HG03025 (cell line): Measurements from ENCODE around the gene FDPS.
"Not testable (repeated sequence)": the region's sequence is repeated elsewhere in the genome, so short reads cannot be mapped to it uniquely, and the experiment has no call there.

Experiments used
- ATAC-seq: cut with Tn5 transposase; IDR thresholded peaks from one replicate; pipeline ENCODE4 v1.9.1; 2021; ENCODE audit warnings: mild to moderate bottlenecking, moderate library complexity; ENCODE audit not compliant: unreplicated experiment, low FRiP score

The FDPS gene

GRCh38 chr1:155285063-155285462, 23.6 kb upstream of the FDPS start:
- no peak for ATAC-seq

GRCh38 chr1:155285631-155286044, 23.0 kb upstream of the FDPS start:
- ATAC-seq, result no peak

- no peak for ATAC-seq
Observed at GRCh38 chr1:155286544-155286943, 22.1 kb upstream of the FDPS start.

GRCh38 chr1:155287987-155288543, 20.6 kb upstream of the FDPS start:
- ATAC-seq, result no peak

DNA sequence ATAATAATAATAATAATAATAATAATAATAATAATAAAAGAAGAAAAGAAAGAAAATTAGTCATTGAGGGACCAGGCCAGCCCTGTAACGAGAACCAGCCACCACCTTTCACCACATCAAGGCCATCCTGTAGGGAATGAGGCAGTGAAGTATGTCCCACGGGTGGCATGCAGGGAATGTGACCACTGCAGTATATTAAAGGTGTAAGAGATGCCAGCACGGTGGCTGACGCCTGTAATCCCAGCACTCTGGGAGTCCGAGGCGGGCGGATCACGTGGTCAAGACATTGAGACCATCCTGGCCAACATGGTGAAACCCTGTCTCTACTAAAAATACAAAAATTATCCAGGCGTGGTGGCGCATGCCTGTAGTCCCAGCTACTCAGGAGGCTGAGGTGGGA, 17.7 kb upstream of the FDPS start:
- not testable (repeated sequence) for ATAC-seq

DNA sequence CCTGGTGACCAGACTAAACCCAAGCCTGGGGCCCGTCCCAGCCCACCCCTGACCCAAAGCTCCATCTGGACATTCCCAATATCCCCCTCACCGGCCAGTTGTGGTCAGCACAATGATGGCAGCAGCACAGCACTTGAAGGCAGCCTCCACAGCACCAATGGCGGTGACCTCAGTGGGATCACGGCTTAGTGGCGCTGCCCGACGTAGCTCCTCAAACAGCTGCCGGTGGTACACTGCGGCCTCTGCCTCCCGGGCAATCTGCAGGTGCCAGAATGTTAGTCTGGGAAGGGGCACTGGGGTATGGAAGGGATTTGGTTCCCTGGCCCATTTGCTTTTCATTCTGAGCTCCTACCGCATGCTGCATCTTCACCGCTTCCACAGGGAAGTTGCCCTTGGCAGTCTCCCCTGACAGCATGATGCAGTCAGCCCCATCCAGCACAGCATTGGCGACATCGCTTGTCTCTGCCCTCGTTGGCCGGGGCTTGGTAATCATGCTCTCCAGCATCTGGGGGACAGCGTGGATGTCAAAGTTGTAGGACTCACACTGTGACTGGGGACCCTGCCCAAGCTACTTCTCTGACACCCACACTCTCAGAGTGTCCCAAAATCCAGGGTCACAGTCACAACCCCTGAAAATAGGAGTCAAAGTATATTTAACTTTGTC, 15.4 kb upstream of the FDPS start:
- ATAC-seq, result no peak

- ATAC-seq, result no peak
Observed at GRCh38 chr1:155294520-155295182, 14.0 kb upstream of the FDPS start.

- no peak for ATAC-seq
Observed at GRCh38 chr1:155295183-155295941, 13.3 kb upstream of the FDPS start.

GRCh38 chr1:155295942-155296267, 12.8 kb upstream of the FDPS start:
- ATAC-seq, result no peak

DNA sequence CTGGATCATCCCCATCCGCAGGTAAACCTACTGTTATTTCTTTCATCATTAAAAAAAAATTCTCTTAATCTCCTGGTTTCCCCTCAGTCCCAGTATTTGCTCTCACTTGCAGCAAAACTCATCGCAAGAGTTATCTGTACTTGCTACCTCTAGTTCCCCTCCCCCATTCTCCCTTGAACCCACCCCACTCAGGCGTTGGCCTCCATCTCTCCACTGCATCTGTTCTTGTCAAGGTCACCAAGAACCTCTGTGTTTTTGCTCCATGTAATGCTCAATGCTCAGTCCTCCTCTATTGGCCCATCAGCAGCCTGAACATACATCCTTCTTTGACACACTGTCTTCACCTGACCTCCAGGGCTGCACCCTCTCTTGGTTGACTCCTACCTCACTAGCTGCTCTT, 12.0 kb upstream of the FDPS start:
- no peak for ATAC-seq

DNA sequence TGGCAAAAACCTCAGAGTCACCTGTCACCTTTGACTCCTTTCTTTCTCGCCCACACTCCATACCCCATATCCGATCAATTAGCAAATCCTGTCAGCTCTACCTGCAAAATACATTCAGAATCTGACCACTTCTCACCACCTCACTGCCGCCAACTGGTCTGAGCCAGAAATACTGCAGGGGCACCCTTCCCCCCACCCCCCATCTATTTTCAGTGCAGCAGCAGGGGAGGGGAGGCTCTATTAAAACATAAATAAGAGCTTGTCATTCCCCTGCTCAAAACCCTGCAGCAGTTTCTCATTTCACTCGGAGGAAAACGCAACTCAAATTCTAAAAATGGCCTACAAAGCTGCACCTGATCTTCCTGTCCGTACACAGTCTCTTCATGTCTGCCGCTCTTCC, 11.3 kb upstream of the FDPS start:
- ATAC-seq, result no peak

DNA sequence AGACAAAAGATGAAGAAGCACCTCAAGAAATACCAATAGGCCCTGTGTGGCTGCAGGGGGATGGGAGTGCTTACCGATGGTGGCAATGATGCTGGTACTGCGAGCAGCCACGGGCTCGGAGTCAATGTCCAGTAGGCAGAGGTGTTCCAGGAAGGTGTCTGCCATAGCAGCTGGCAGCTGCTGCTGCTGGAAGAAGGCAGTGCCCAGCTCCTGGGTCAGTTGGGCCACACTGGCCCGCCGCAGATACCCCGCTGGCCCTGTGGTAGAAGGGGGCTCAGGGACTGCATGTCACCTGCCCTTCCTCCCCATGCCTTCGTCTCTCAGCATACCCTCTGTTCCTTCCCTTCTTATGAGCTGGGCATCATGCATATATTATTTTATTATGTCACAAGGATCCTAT, 8.6 kb upstream of the FDPS start:
- no peak for ATAC-seq

GRCh38 chr1:155300553-155301329, 7.9 kb upstream of the FDPS start:
- ATAC-seq, result no peak

DNA sequence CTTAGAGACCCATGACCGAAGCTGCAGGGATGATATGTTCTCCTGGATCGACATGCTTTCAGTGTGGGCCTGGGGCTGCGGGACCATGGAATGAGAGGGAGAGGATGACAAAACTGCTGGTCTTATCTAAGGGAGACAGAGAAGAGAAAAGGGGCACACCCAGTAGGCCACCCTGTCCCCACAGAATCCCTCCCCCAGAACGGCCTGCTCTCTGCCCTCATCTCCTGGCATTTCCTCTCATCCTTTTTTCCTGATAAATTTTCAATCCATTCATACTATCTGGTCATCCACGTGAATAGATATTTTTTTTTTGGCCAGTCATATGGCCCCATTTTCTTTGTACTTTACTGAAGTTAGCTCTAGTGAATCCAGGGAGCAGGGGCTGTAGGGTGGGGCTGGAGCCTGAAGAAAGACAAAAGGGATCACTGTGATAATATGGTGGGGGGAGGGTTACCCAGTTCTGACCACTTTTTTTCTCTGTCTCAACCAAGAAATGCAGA, 7.3 kb upstream of the FDPS start, which contains the start of gene PKLR:
Gene PKLR, minus strand, starts transcription at position 97 of the 500 bp plus-strand sequence. Its CDS starts 43 bp downstream, at position 54.
- ATAC-seq, result no peak

DNA sequence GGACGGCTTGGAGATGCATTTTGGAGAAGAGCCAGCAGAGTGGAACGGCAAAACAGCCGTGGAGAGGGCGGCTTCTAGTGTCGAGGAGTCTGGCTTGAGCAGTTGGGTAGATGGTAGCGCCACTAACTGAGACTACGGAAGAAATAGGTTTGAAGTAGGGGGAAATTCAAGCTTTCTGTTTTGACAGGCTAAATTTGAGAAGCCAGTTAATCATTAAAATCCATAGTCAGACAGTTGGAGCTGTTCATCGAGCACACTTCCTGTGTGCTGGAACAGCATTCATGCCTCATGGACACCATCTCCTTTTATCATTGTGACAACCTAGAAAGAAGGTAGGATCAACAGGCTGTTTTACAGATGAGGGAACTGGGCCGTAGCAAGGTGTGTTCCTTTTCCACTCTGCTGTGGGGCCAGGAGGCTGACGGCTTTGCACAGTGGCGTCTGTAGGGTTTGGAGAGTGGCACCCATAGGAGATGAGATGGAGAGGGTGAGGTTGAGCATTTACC, 4.1 kb upstream of the FDPS start:
- no peak for ATAC-seq

- ATAC-seq, result no peak
Observed at GRCh38 chr1:155305881-155306391, 2.7 kb upstream of the FDPS start.

- no peak for ATAC-seq
Observed at GRCh38 chr1:155307247-155307740, 1.4 kb upstream of the FDPS start.

- no peak for ATAC-seq
Observed at GRCh38 chr1:155309423-155310021, 856 bp downstream of the FDPS start.

DNA sequence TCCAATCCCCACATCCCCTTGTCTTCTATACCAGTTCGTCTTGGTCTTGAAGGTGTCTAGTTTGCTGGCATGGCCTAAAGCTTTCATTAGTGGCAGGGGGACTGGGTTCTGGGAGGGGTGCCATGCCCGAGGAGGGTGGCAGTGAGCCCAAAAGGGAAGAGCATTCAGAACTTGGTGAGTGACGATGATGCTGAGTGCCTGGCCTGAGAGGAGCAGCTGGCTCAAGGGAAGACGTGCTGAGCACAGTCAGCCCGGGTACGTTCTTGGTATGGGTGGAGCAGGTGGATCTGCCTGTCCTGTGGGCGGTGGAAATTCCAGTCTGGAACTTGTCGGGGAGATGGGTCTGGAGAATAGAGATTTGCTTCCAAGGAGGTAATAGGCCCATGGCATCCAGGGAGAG, 4.6 kb downstream of the FDPS start:
- no peak for ATAC-seq
